ENCODE measurements around the gene CCDC93.

GRCh38 chr2:117961201-117961600 lies 52.7 kb downstream of the CCDC93 start:
- no peak for TF ChIP-seq CTCF (IDR thresholded peaks at IDR 0.05)
- TF ChIP-seq EP300 (IDR thresholded peaks at IDR 0.05), result no peak
- TF ChIP-seq POLR2A (IDR thresholded peaks at IDR 0.05), result no peak

All from ovary (tissue), 3 donors.